Adrenal gland (tissue), 5 donors: ENCODE results near the gene RHOH.

Source experiments
- CTCF ChIP-seq, 6 experiments: fragments of 450-650 bp in 4 of 6; fragments of 200-600 bp in 2 of 6; sonication (generic) in 1 of 6; IDR thresholded peaks; 1 replicate in 5 of 6; 2 replicates in 1 of 6; pipeline versions ENCODE4 v1.5.1 to v1.8.0; 2016 to 2021; ENCODE audit warnings: antibody characterized with exemption in 6 of 6, mild to moderate bottlenecking in 2 of 6, moderate library complexity in 1 of 6
- POLR2A ChIP-seq, 2 donors: fragments of 450-650 bp; IDR thresholded peaks; one replicate each; pipeline ENCODE4 v1.6.1; 2017; ENCODE audit warnings: antibody characterized with exemption in 2 of 2, mild to moderate bottlenecking in 2 of 2, moderate library complexity in 1 of 2
- donor health status: DM: no; HTN: no; CAD: no.

DNA sequence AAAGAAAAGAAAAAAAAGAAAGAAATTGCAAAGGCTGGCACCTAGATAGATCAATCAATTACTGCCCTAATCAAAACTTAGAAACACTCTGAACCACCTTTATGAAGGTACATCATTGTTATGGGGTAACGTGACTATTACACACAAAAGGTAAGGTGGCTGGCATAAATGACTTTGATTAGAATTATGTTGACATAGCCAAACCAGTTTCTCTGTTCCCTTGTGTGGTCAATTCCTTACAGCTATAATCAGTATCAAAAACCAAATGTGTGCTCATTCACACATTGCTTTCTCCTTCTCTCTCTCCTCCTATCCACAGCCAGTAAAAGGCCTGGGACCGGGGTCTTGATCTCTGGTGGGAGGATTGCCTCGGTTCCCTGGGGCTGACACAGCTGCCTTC, 48.7 kb downstream of the RHOH start:
- TF ChIP-seq POLR2A (IDR thresholded peaks at IDR 0.05) = no peak
- no peak for TF ChIP-seq CTCF (IDR thresholded peaks at IDR 0.05)
